SK-N-SH (cell line): ENCODE measurements around the gene DLGAP3. TPM values are rescaled to one million over a fixed set of nuclear protein-coding genes. Genes with fewer than 3 reads are reported as not detected.

Experiments used
- CTCF ChIA-PET: fragments of 300-600, 350-600 bp; formaldehyde crosslinking; extraction: SDS; loops from one replicate; lab custom pipeline; 2021; lab: Yijun Ruan, JAX
- POLR2A ChIA-PET: fragments of 350-600 bp; sonication (Branson Sonifier 250); formaldehyde crosslinking; extraction: SDS; loops from one replicate; lab custom pipeline; 2020; ENCODE audit warnings: antibody characterized with exemption, inconsistent platforms; lab: Yijun Ruan, JAX
- DNase-seq: peaks from one replicate; pipeline ENCODE4 v3.0.0; 2012
- H2AFZ ChIP-seq: fragments of 200-600 bp; sonication (generic); 2 replicates; pipeline ENCODE4 v1.8.1; 2016; ENCODE audit warnings: antibody characterized with exemption, mild to moderate bottlenecking, low read depth
- H3F3A ChIP-seq: fragments of 200-600 bp; sonication (generic); replicated peaks from 2 replicates; pipeline ENCODE3; 2016; ENCODE audit warnings: antibody characterized with exemption, mild to moderate bottlenecking; ENCODE audit not compliant: insufficient read depth
- H3K27ac ChIP-seq, 2 experiments: fragments of 200-500 bp in 1 of 2; fragments of 200-600 bp in 1 of 2; sonication (Bioruptor generic) in 1 of 2; sonication (generic), shearing (Covaris generic) in 1 of 2; 2 replicates each; pipeline versions ENCODE4 v1.5.1 to v1.6.1; 2014 to 2016; ENCODE audit warnings: low read depth in 2 of 2, inconsistent platforms in 1 of 2, low read length in 1 of 2, mild to moderate bottlenecking in 1 of 2, mixed read lengths in 1 of 2
- H3K27me3 ChIP-seq: fragments of 200-600 bp; sonication (generic), shearing (Covaris generic); 2 replicates; pipeline ENCODE4 v1.6.1; 2016; ENCODE audit warnings: mixed run types; ENCODE audit not compliant: insufficient read depth
- H3K36me3 ChIP-seq, 2 experiments: fragments of 200-500 bp in 1 of 2; fragments of 200-600 bp in 1 of 2; sonication (Bioruptor generic) in 1 of 2; sonication (generic) in 1 of 2; replicated peaks in 1 of 2; 2 replicates each; pipeline versions ENCODE3 to v1.5.1; 2014 to 2016; ENCODE audit warnings: low read length in 1 of 2, mild to moderate bottlenecking in 1 of 2; ENCODE audit not compliant: insufficient read depth in 2 of 2, control insufficient read depth in 1 of 2
- H3K4me1 ChIP-seq, 2 experiments: fragments of 200-500 bp in 1 of 2; fragments of 200-600 bp in 1 of 2; sonication (Bioruptor generic) in 1 of 2; sonication (generic), shearing (Covaris generic) in 1 of 2; 2 replicates each; pipeline versions ENCODE4 v1.5.1 to v1.6.1; 2014 to 2016; ENCODE audit warnings: low read depth in 1 of 2, low read length in 1 of 2, mixed run types in 1 of 2; ENCODE audit not compliant: insufficient read depth in 2 of 2, control insufficient read depth in 1 of 2
- H3K4me2 ChIP-seq: fragments of 200-600 bp; sonication (generic), shearing (Covaris generic); 2 replicates; pipeline ENCODE4 v1.6.1; 2017; ENCODE audit warnings: mixed run types
- H3K4me3 ChIP-seq, 2 experiments: fragments of 200-500 bp in 1 of 2; fragments of 200-600 bp in 1 of 2; sonication (Bioruptor generic) in 1 of 2; sonication (generic), shearing (Covaris generic) in 1 of 2; 2 replicates each; pipeline versions ENCODE4 v1.5.1 to v1.8.1; 2014 to 2016; ENCODE audit warnings: low read depth in 2 of 2, inconsistent platforms in 1 of 2, low read length in 1 of 2, mild to moderate bottlenecking in 1 of 2, mixed read lengths in 1 of 2, moderate library complexity in 1 of 2
- H3K79me2 ChIP-seq: fragments of 200-600 bp; sonication (generic); 2 replicates; pipeline ENCODE4 v1.8.1; 2017; ENCODE audit warnings: mild to moderate bottlenecking; ENCODE audit not compliant: insufficient read depth
- H3K9ac ChIP-seq: fragments of 200-600 bp; sonication (generic); 2 replicates; pipeline ENCODE4 v1.6.1; 2017; ENCODE audit warnings: mixed run types
- H3K9me2 ChIP-seq: fragments of 200-600 bp; sonication (generic); 2 replicates; pipeline ENCODE4 v1.6.1; 2017; ENCODE audit warnings: mixed run types
- H3K9me3 ChIP-seq: fragments of 200-600 bp; sonication (generic); 2 replicates; pipeline ENCODE4 v1.6.1; 2017; ENCODE audit warnings: mixed run types, mild to moderate bottlenecking, moderate library complexity
- H4K20me1 ChIP-seq: fragments of 200-600 bp; sonication (generic); 2 replicates; pipeline ENCODE4 v1.6.1; 2017; ENCODE audit warnings: mild to moderate bottlenecking, mixed run types; ENCODE audit not compliant: insufficient read depth
- CHD2 ChIP-seq: fragments of 150-350 bp; IDR thresholded peaks from 2 replicates; pipeline ENCODE4 v1.6.1; 2018; ENCODE audit warnings: low read length; ENCODE audit not compliant: partially characterized antibody
- ELF1 ChIP-seq: IDR thresholded peaks from 2 replicates; pipeline ENCODE4 v1.4.0; 2012
- FOSL2 ChIP-seq: IDR thresholded peaks from 2 replicates; pipeline ENCODE4 v1.4.0; 2012; ENCODE audit warnings: low read depth, mild to moderate bottlenecking, moderate library complexity, borderline replicate concordance
- GATA2 ChIP-seq: sonication (generic); formaldehyde crosslinking; IDR thresholded peaks from 2 replicates; pipeline ENCODE4 v1.5.0; 2020; ENCODE audit warnings: mild to moderate bottlenecking, missing genetic modification reagents
- JUND ChIP-seq: IDR thresholded peaks from 2 replicates; pipeline ENCODE4 v1.4.0; 2012
- MXI1 ChIP-seq: IDR thresholded peaks from 2 replicates; pipeline ENCODE4 v1.6.1; 2012; ENCODE audit warnings: mild to moderate bottlenecking, low read depth, low read length, improper control_type of control experiment
- NFIC ChIP-seq: IDR thresholded peaks from 2 replicates; pipeline ENCODE4 v1.4.0; 2012; ENCODE audit warnings: borderline replicate concordance
- NRF1 ChIP-seq: IDR thresholded peaks from 2 replicates; pipeline ENCODE4 v1.6.1; 2012; ENCODE audit warnings: low read depth, mild to moderate bottlenecking, low read length
- RAD21 ChIP-seq: IDR thresholded peaks from 2 replicates; pipeline ENCODE4 v1.6.1; 2012; ENCODE audit warnings: mild to moderate bottlenecking, low read length
- RXRA ChIP-seq: IDR thresholded peaks from 2 replicates; pipeline ENCODE4 v1.4.0; 2012; ENCODE audit warnings: low read depth, mild to moderate bottlenecking, borderline replicate concordance
- SMC3 ChIP-seq: IDR thresholded peaks from 2 replicates; pipeline ENCODE4 v1.6.1; 2012; ENCODE audit warnings: low read depth, low read length, improper control_type of control experiment
- TAF1 ChIP-seq: IDR thresholded peaks from 2 replicates; pipeline ENCODE4 v1.6.1; 2012; ENCODE audit warnings: low read depth, mild to moderate bottlenecking, low read length, moderate library complexity, borderline replicate concordance
- TCF12 ChIP-seq: IDR thresholded peaks from 2 replicates; pipeline ENCODE4 v1.4.0; 2012
- YY1 ChIP-seq: IDR thresholded peaks from 2 replicates; pipeline ENCODE4 v1.4.0; 2012; ENCODE audit warnings: low read depth, mild to moderate bottlenecking
- WGBS: methylation state at CpG from one replicate; pipeline ENCODE4 v1.1.6; 2017; ENCODE audit warnings: low lambda C conversion rate; 5-methylcytosine and 5-hydroxymethylcytosine counted together
- polyA plus RNA-seq, 3 experiments: library from polyadenylated mRNA; depleted of rRNA; stranded (reverse); fragments of >200 nt; gene quantifications; 2 replicates each; pipeline ENCODE4 v1.2.3, GENCODE V29; 2012
- TF ChIP-seq, protein P1 (sequence below): IDR thresholded peaks from 2 replicates; pipeline ENCODE4 v1.4.0; 2012; ENCODE audit warnings: low read depth, borderline replicate concordance
- TF ChIP-seq, protein P2 (sequence below): IDR thresholded peaks from 2 replicates; pipeline ENCODE4 v1.4.0; 2012; ENCODE audit warnings: low read depth, borderline replicate concordance
- TF ChIP-seq, protein P3 (sequence below): IDR thresholded peaks from 2 replicates; pipeline ENCODE4; 2012

DLGAP3 gene
- polyA plus RNA-seq, 1 of the 3 experiments (the other 2 are of a cell fraction), result 0.15 TPM

DNA sequence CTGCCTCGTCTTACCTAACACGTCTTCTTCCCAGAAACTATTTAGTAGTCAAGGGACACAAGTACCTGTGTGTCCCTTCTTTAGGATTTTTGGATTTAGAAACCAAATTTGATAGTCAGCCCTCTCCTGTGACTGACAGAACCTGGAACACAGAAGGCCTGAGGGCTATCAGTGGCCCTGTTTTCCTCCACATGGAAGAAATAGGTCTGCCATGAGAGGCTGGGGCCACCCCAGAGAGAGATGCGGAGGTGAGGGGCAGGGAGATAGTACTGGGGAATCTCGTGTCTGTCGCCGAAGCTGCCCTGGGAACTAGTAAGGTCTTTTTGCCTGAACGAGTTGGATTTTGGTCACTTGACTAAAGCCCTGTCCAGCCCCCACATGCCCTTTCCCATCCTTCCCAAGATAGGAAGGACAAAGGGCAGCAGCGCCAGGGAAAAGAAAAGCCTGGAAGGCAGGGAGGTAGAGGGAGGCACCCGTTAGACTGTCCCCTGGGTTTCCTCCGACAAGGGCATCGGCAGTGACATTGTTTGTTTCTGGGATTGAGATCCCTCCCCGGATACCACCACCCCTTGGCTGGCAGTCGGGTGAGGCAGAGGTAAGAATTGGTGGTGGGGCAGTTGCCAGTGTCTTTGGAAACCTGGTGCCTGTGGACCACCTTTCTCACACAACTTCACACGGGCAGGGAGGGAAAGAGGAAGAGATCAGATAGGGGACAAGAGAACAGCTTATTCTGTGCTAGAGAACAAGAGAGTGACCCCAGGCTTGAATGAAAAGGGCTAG is 89.7 kb downstream of the DLGAP3 start:
- Histone ChIP-seq H3K4me2 (no peak overlapping the region), H3K9me2 (no peaks in the 10 kb centered on the region), H3K9ac (no peak overlapping the region), H4K20me1 (no peaks in the 10 kb centered on the region), H3K79me2 (no peaks in the 10 kb centered on the region), H3K36me3 (no peaks in the 10 kb centered on the region), H3K4me3 (no peak overlapping the region), H2AFZ (no peak overlapping the region), H3K4me1 (no peaks in the 10 kb centered on the region; a peak in 1 of 4 replicates), H3K9me3 (no peaks in the 10 kb centered on the region), H3K27me3 (no peaks in the 10 kb centered on the region), H3K27ac (no peak overlapping the region), H3F3A (no peaks in the 10 kb centered on the region)
- WGBS, result 73% methylated on average over 12 of the region's 14 CpGs
- POLR2A ChIA-PET, result no interaction called here
- TF ChIP-seq MXI1, result no peak
- TF ChIP-seq, protein P1, sequence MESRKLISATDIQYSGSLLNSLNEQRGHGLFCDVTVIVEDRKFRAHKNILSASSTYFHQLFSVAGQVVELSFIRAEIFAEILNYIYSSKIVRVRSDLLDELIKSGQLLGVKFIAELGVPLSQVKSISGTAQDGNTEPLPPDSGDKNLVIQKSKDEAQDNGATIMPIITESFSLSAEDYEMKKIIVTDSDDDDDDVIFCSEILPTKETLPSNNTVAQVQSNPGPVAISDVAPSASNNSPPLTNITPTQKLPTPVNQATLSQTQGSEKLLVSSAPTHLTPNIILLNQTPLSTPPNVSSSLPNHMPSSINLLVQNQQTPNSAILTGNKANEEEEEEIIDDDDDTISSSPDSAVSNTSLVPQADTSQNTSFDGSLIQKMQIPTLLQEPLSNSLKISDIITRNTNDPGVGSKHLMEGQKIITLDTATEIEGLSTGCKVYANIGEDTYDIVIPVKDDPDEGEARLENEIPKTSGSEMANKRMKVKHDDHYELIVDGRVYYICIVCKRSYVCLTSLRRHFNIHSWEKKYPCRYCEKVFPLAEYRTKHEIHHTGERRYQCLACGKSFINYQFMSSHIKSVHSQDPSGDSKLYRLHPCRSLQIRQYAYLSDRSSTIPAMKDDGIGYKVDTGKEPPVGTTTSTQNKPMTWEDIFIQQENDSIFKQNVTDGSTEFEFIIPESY, result no peak
- no peak for TF ChIP-seq FOSL2
- no peak for TF ChIP-seq CHD2
- TF ChIP-seq NFIC, result no peak
- no peak for TF ChIP-seq TCF12
- TF ChIP-seq GATA2 (CRISPR knock-in tag), result no peak
- no peak for TF ChIP-seq NRF1
- TF ChIP-seq SMC3, result no peak
- TF ChIP-seq, protein P2, sequence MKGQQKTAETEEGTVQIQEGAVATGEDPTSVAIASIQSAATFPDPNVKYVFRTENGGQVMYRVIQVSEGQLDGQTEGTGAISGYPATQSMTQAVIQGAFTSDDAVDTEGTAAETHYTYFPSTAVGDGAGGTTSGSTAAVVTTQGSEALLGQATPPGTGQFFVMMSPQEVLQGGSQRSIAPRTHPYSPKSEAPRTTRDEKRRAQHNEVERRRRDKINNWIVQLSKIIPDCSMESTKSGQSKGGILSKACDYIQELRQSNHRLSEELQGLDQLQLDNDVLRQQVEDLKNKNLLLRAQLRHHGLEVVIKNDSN, result no peak
- TF ChIP-seq RAD21, result no peak
- TF ChIP-seq TAF1, result no peak
- no peak for TF ChIP-seq RXRA
- no peak for TF ChIP-seq JUND
- TF ChIP-seq YY1, result no peak
- no peak for TF ChIP-seq ELF1
- TF ChIP-seq, protein P3, sequence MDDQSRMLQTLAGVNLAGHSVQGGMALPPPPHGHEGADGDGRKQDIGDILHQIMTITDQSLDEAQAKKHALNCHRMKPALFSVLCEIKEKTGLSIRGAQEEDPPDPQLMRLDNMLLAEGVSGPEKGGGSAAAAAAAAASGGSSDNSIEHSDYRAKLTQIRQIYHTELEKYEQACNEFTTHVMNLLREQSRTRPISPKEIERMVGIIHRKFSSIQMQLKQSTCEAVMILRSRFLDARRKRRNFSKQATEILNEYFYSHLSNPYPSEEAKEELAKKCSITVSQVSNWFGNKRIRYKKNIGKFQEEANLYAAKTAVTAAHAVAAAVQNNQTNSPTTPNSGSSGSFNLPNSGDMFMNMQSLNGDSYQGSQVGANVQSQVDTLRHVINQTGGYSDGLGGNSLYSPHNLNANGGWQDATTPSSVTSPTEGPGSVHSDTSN, result no peak
- no peak for DNase-seq
- CTCF ChIA-PET, result interaction anchor here (1.2 to 6.5 kb wide), 3 partner anchors 13 to 53 kb away, joined by 3 to 51 read pairs (median 5); no protein-coding TSS in a partner anchor
